ENCODE data around the gene PARL.

The PARL gene

GRCh38 chr3:183792976-183793375 lies 91.7 kb downstream of the PARL start:
- no peak for TF ChIP-seq GATA2 (IDR thresholded peaks at IDR 0.05; ENCODE audit: low read depth, low read length)
- no peak for TF ChIP-seq GATA3 (IDR thresholded peaks at IDR 0.05; ENCODE audit: low read depth, low read length)

DNA sequence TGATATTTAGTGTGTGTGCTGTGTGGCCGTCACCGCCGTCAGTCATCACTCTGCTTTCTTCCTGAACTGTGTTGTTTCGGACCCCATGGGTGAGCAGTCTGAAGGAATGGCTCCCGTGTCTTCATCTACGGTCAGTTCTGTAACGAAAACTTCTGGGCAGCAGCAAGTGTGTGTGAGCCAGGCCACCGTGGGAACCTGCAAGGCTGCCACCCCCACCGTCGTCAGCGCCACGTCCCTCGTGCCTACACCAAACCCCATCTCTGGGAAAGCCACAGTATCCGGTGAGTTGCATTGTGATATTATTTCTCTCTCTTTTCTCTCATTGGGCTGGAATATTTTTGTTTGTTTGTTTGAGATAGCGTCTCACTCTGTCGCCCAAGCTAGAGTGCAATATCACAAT lies 94.0 kb downstream of the PARL start:
- TF ChIP-seq GATA2 (IDR thresholded peaks at IDR 0.05; ENCODE audit: low read depth, low read length) = no peak
- TF ChIP-seq GATA3 (IDR thresholded peaks at IDR 0.05; ENCODE audit: low read depth, low read length) = no peak

GRCh38 chr3:183789826-183790225 lies 94.9 kb downstream of the PARL start:
- no peak for TF ChIP-seq GATA2 (IDR thresholded peaks at IDR 0.05; ENCODE audit: low read depth, low read length)
- TF ChIP-seq GATA3 (IDR thresholded peaks at IDR 0.05; ENCODE audit: low read depth, low read length) = no peak

GRCh38 chr3:183782576-183783276 lies 102.0 kb downstream of the PARL start:
- TF ChIP-seq GATA3 (IDR thresholded peaks at IDR 0.05; ENCODE audit: low read depth, low read length) = no peak
- TF ChIP-seq GATA2 (IDR thresholded peaks at IDR 0.05; ENCODE audit: low read depth, low read length) = no peak

DNA sequence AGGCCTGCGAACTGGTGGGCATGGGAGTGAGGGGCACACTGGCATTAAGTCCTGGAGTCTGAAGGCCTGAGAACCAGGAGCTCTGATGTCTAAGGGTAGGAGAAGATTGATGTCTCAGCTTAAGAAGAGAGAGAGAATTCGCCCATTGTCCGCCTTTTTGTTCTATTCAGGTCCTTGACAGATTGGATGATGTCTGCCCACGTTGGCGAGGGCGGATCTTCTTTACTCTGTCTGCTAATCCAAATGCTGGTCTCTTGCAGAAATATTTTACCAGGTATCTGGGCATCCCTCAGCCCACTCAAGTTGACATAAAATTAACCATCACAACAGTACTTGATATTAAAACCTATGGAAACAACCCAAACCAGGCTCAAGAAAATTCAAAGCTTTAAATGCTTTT lies 103.4 kb downstream of the PARL start:
- no peak for TF ChIP-seq GATA2 (IDR thresholded peaks at IDR 0.05; ENCODE audit: low read depth, low read length)
- TF ChIP-seq GATA3 (IDR thresholded peaks at IDR 0.05; ENCODE audit: low read depth, low read length) = no peak

DNA sequence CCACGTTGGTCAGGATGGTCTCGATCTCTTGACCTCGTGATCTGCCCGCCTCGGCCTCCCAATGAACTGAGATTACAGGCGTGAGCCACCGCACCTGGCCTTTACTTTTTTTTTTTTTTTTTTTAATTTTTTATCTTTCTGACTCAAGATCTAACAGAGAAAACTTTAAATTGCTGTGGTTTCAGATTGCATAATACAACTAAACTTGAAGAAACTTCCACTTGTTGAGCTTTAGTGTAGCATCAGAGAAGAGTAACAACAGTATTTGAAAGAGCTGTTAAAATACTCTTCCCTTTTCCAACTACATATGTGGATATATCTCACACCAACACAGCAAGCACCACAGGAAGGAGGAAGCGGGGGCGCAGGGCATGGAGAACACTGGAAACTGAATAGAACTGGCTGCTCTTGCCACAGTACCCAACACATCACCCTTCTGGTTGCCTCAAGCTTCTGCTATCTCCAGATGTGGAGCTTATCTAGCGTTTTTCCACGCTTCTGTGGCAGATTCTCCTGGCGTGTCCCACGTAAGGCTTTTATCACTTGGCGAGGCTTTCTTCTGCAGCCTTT lies 104.7 kb downstream of the PARL start:
- TF ChIP-seq GATA3 (IDR thresholded peaks at IDR 0.05; ENCODE audit: low read depth, low read length) (no peak), GATA2 (IDR thresholded peaks at IDR 0.05; ENCODE audit: low read depth, low read length) (no peak)
